ENCODE results near the gene C16orf82. TPM values are rescaled to one million over a fixed set of nuclear protein-coding genes. Genes with fewer than 3 reads are reported as not detected.

Gene C16orf82
- total RNA-seq, 1 experiment from 2014 or later, result not detected

GRCh38 chr16:27112093-27112811 is 45.5 kb downstream of the C16orf82 start:
- no peaks in the 10 kb centered on the region for H4K20me1 ChIP-seq (ENCODE audit: control insufficient read depth, insufficient read depth, insufficient read length)
- H3T11ph ChIP-seq (ENCODE audit: low read length), result no peak overlapping the region
- no peak overlapping the region; the same call in 1 of the 2 replicates for H3K14ac ChIP-seq (ENCODE audit: insufficient read depth, low read length)
- H3K9ac ChIP-seq (ENCODE audit: extremely low read depth, insufficient read length, low read length), result no peak overlapping the region
- no peaks in the 10 kb centered on the region for H3K9me3 ChIP-seq (ENCODE audit: control insufficient read depth, low read depth, low read length)
- WGBS (ENCODE audit: extremely low coverage, insufficient read length, low lambda C conversion rate), result no CpG with 5 or more reads among the region's 4 CpGs
- DNase-seq, result no peak
- no peak overlapping the region for H2AK5ac ChIP-seq (ENCODE audit: insufficient read length, low read length)
- no peak overlapping the region for H4K5ac ChIP-seq (ENCODE audit: insufficient read length, low read depth, low read length)
- H2BK15ac ChIP-seq (ENCODE audit: low read depth, low read length), result no peak overlapping the region
- Mint-ChIP-seq H3K4me3 (no peak overlapping the region), H3K9me3 (peaks cover 3 to 5% of the 10 kb centered on the region in 2 experiments; a peak in 3 of 5 replicates), H3K27ac (no peak overlapping the region), H3K27me3 (ENCODE audit: low read depth) (peaks cover 15% of the 10 kb centered on the region), H3K36me3 (ENCODE audit: insufficient read depth in 1 of 3, low read depth in 3 of 3) (no peaks in the 10 kb centered on the region; a peak in 1 of 7 replicates), H3K4me1 (peaks cover 3 to 21% of the 10 kb centered on the region in 2 experiments; a peak in 3 of 4 replicates)
- H3K4me2 ChIP-seq (ENCODE audit: insufficient read depth, insufficient read length, low read length), result no peak overlapping the region
- no peak overlapping the region for H4K8ac ChIP-seq (replicated peaks; ENCODE audit: insufficient read length, low read depth, low read length)
- H3K56ac ChIP-seq (ENCODE audit: insufficient read length, low read depth, low read length), result no peak overlapping the region
- H3K23me2 ChIP-seq (ENCODE audit: insufficient read length, low read depth, low read length, poor library complexity, severe bottlenecking), result no peaks in the 10 kb centered on the region
- H3K79me1 ChIP-seq (ENCODE audit: insufficient read depth, low read depth, low read length, poor library complexity, severe bottlenecking), result no peaks in the 10 kb centered on the region
- H2BK120ac ChIP-seq (ENCODE audit: low read depth, low read length, poor library complexity, severe bottlenecking), result no peak overlapping the region
- H3K4me1 ChIP-seq (ENCODE audit: insufficient read depth, low read length), result no peaks in the 10 kb centered on the region
- H2BK12ac ChIP-seq (ENCODE audit: insufficient read length, low read depth, low read length), result no peak overlapping the region
- H3K23ac ChIP-seq (ENCODE audit: insufficient read length, low read depth, low read length), result no peak overlapping the region
- H2AFZ ChIP-seq (ENCODE audit: low read length), result no peak overlapping the region
- no peak overlapping the region for H2BK20ac ChIP-seq (ENCODE audit: low read depth, low read length, poor library complexity, severe bottlenecking)
- H4K91ac ChIP-seq (ENCODE audit: insufficient read length, low read depth, low read length), result no peak overlapping the region
- H3K79me2 ChIP-seq (ENCODE audit: insufficient read depth, low read length), result no peaks in the 10 kb centered on the region
- H3K27me3 ChIP-seq (ENCODE audit: insufficient read depth, low read length), result no peaks in the 10 kb centered on the region
- H3K4ac ChIP-seq (ENCODE audit: low read depth, low read length), result no peak overlapping the region
- TF ChIP-seq, protein P1, sequence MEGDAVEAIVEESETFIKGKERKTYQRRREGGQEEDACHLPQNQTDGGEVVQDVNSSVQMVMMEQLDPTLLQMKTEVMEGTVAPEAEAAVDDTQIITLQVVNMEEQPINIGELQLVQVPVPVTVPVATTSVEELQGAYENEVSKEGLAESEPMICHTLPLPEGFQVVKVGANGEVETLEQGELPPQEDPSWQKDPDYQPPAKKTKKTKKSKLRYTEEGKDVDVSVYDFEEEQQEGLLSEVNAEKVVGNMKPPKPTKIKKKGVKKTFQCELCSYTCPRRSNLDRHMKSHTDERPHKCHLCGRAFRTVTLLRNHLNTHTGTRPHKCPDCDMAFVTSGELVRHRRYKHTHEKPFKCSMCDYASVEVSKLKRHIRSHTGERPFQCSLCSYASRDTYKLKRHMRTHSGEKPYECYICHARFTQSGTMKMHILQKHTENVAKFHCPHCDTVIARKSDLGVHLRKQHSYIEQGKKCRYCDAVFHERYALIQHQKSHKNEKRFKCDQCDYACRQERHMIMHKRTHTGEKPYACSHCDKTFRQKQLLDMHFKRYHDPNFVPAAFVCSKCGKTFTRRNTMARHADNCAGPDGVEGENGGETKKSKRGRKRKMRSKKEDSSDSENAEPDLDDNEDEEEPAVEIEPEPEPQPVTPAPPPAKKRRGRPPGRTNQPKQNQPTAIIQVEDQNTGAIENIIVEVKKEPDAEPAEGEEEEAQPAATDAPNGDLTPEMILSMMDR (conservative IDR thresholded peaks at IDR 0.05), result no peak
- H2BK5ac ChIP-seq (ENCODE audit: insufficient read length, low read length), result no peak overlapping the region
- H3K18ac ChIP-seq (ENCODE audit: insufficient read length, low read depth, low read length), result no peak overlapping the region
- H3K27ac ChIP-seq (ENCODE audit: insufficient read length, low read depth, low read length), result no peak overlapping the region
